ENCODE data around the gene ZNF30.
"Not testable (repeated sequence)": the region's sequence is repeated elsewhere in the genome, so short reads cannot be mapped to it uniquely, and the experiment has no call there.

DNA sequence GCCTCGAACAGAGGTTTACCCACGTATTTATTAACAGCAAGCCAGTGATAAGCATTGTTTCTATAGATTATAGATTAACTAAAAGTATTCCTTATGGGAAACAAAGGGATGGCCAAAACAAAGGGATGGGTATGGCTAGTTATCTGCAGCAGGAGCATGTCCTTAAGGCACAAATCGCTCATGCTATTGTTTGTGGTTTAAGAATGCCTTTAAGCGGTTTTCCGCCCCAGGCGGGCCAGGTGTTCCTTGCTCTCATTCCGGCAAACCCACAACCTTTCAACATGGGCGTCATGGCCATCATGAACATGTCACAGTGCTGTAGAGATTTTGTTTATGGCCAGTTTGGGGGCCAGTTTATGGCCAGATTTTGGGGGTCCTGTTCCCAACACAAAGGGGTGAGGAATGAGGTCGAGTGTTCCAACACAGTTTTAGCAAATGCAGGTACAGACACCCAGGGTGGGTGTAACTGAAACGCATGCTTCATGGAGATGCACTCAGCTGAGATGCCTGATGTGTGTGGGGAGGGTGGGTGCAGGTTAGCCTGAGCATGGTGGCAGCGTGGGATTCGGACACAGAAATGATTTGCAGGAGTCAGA, 43.6 kb downstream of the ZNF30 start:
- TF ChIP-seq CTCF (IDR thresholded peaks at IDR 0.05; ENCODE audit: low read depth, low read length); EZH2phosphoT487 (IDR thresholded peaks at IDR 0.05; ENCODE audit: low read depth): not testable (repeated sequence)
